Measurements from ENCODE around the gene AKAP13. TPM values are rescaled to one million over a fixed set of nuclear protein-coding genes. Genes with fewer than 3 reads are reported as not detected.

AKAP13 gene
- polyA plus RNA-seq, 1 experiment, result 13.6 TPM

DNA sequence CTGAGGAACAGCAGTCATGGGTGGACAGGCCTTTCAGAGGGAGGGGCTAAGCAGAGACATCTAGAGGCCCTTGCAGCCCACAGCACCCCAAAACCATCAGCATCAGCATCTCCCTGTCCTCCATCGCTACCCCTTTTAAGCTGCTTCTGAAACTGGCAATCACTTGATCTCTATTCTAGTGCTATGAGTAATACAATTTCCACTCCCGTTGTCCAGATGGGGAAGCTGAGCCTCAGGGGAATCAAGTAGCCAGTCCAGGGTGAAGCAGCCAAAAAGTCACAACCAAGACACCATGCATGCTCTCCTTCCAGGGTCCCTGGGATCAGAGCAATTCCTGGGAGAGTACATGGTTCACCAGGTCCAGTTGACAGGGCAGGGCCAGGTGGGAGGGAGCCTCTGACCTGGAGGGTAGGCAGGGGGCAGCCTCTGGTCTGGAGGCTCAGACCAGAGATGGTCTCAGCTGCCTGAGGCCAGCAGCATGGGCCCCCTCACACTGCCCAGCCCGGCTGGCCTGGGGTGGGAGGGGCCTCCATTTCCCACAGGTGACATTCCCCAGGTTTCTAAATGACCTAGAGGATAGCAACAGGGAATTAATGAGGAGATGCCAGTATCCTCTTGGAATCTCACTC is 384.4 kb downstream of the AKAP13 start:
- no peak overlapping the region for H3K4me3 ChIP-seq (ENCODE audit: low read depth, low read length)
- DNase-seq (ENCODE audit: low read depth), result no peak
- H3K27me3 ChIP-seq (ENCODE audit: control insufficient read depth, insufficient read depth, low read length), result no peaks in the 10 kb centered on the region
- TF ChIP-seq, protein P1, sequence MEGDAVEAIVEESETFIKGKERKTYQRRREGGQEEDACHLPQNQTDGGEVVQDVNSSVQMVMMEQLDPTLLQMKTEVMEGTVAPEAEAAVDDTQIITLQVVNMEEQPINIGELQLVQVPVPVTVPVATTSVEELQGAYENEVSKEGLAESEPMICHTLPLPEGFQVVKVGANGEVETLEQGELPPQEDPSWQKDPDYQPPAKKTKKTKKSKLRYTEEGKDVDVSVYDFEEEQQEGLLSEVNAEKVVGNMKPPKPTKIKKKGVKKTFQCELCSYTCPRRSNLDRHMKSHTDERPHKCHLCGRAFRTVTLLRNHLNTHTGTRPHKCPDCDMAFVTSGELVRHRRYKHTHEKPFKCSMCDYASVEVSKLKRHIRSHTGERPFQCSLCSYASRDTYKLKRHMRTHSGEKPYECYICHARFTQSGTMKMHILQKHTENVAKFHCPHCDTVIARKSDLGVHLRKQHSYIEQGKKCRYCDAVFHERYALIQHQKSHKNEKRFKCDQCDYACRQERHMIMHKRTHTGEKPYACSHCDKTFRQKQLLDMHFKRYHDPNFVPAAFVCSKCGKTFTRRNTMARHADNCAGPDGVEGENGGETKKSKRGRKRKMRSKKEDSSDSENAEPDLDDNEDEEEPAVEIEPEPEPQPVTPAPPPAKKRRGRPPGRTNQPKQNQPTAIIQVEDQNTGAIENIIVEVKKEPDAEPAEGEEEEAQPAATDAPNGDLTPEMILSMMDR (IDR thresholded peaks at IDR 0.05; ENCODE audit: insufficient read depth, low read depth, low read length), result no peak
- POLR2A ChIA-PET, result no interaction called here
- CTCF ChIA-PET, result interaction anchor here (0.6 to 2.2 kb wide), 5 partner anchors 13 to 76 kb away, joined by 3 to 5 read pairs (median 4); no protein-coding TSS in a partner anchor
- no peaks in the 10 kb centered on the region; the same call in 1 of the 2 replicates for H3K36me3 ChIP-seq (ENCODE audit: control insufficient read depth, insufficient read depth, low read length)

DNA sequence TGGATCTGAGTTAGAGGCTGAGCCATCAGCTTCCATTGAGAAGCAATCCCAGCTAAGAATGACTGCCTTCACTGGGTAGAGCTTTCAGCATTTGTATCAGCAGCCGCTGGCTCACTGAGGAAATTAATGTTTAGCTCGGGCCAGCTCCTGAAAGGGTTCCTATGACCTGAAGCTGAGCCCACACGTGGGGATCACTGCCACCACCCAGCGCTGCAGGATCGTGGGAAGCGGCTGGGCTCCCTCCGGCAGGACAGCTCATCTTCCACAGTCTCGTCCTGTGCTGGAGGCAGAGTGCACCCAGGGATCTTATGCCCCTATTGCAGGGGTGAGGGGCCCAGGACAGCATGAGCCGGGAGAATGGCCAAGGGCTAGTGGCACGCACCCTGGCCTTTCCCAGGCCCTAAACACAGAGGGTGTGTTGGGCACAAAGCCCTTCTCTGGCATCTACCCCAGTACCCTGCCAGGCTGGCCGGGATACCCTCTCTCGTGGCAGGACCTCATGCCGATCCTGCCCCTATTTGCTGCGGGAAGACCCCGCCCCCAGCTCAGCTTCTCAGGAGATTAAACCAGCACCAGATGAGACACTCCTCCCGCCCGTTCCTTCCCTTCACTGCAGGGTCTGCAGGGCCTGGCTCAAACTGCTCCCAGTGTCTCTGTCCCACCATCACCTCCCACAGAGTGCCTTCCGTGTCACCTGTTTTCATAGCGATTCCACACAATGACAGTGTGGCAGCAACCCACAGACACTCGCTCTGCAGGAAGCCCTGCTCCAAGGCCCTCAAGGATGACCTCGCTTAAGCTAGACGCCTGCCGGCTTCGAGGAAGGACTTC is 385.8 kb downstream of the AKAP13 start:
- no peaks in the 10 kb centered on the region; the same call in 1 of the 2 replicates for H3K36me3 ChIP-seq (ENCODE audit: control insufficient read depth, insufficient read depth, low read length)
- CTCF ChIA-PET, result interaction anchor here (0.6 to 1.1 kb wide), 2 partner anchors 17 to 186 kb away, joined by 3 to 4 read pairs; no protein-coding TSS in a partner anchor

GRCh38 chr15:85767785-85768529 is 387.6 kb downstream of the AKAP13 start:
- DNase-seq (ENCODE audit: low read depth), result no peak
- POLR2A ChIA-PET, result no interaction called here

More for the DNA sequence above, 385.8 kb downstream of the AKAP13 start:
- H3K4me3 ChIP-seq (ENCODE audit: low read depth, low read length), result no peak overlapping the region
- H3K27me3 ChIP-seq (ENCODE audit: control insufficient read depth, insufficient read depth, low read length), result no peaks in the 10 kb centered on the region
- DNase-seq (ENCODE audit: low read depth), result no peak
- TF ChIP-seq, protein P1 (IDR thresholded peaks at IDR 0.05; ENCODE audit: insufficient read depth, low read depth, low read length), result no peak
- POLR2A ChIA-PET, result no interaction called here

GRCh38 chr15:85768595-85769168 is 388.3 kb downstream of the AKAP13 start:
- DNase-seq (ENCODE audit: low read depth), result no peak
- Histone ChIP-seq H3K4me3 (ENCODE audit: low read depth, low read length) (no peak overlapping the region), H3K36me3 (ENCODE audit: control insufficient read depth, insufficient read depth, low read length) (no peaks in the 10 kb centered on the region), H3K27me3 (ENCODE audit: control insufficient read depth, insufficient read depth, low read length) (no peaks in the 10 kb centered on the region)
- ChIA-PET POLR2A (no interaction called here), CTCF (no interaction called here)
- TF ChIP-seq, protein P1 (IDR thresholded peaks at IDR 0.05; ENCODE audit: insufficient read depth, low read depth, low read length), result no peak

More at GRCh38 chr15:85767785-85768529, 387.6 kb downstream of the AKAP13 start:
- Histone ChIP-seq H3K4me3 (ENCODE audit: low read depth, low read length) (no peak overlapping the region), H3K36me3 (ENCODE audit: control insufficient read depth, insufficient read depth, low read length) (no peaks in the 10 kb centered on the region; the same call in 1 of the 2 replicates), H3K27me3 (ENCODE audit: control insufficient read depth, insufficient read depth, low read length) (no peaks in the 10 kb centered on the region)
- CTCF ChIA-PET, result no interaction called here
- TF ChIP-seq, protein P1 (IDR thresholded peaks at IDR 0.05; ENCODE audit: insufficient read depth, low read depth, low read length), result no peak

Data from BJ (cell line).